Measurements from ENCODE around the gene AEBP2.

DNA sequence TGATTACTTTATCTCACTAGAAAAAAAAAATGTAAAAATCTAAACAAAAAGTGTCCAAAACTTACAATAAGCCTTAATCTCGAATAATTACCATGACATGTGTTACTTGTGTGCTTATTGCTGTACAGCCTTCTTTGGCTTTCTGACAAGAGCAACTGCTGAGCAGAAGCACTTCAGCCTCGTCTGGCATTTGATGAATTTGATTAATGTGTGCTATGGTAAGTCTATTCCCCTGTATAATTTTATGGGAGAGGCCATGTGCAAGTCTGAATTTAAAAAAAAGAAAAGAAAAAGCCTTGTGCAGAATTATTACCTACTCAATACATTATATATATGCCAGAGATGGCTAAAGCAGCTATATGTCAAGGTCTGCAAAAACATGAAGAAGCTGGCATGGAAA lies 113.9 kb downstream of the AEBP2 start:
- TF ChIP-seq POLR2AphosphoS5 (IDR thresholded peaks at IDR 0.05): no peak
- TF ChIP-seq, protein P1, sequence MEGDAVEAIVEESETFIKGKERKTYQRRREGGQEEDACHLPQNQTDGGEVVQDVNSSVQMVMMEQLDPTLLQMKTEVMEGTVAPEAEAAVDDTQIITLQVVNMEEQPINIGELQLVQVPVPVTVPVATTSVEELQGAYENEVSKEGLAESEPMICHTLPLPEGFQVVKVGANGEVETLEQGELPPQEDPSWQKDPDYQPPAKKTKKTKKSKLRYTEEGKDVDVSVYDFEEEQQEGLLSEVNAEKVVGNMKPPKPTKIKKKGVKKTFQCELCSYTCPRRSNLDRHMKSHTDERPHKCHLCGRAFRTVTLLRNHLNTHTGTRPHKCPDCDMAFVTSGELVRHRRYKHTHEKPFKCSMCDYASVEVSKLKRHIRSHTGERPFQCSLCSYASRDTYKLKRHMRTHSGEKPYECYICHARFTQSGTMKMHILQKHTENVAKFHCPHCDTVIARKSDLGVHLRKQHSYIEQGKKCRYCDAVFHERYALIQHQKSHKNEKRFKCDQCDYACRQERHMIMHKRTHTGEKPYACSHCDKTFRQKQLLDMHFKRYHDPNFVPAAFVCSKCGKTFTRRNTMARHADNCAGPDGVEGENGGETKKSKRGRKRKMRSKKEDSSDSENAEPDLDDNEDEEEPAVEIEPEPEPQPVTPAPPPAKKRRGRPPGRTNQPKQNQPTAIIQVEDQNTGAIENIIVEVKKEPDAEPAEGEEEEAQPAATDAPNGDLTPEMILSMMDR (IDR thresholded peaks at IDR 0.05): no peak

All from suprapubic skin (tissue), 3 donors.